SH-SY5Y (cell line): ENCODE data around the gene SMS.

Source experiments
- GATA2 ChIP-seq: IDR thresholded peaks from 2 replicates; pipeline ENCODE4 v1.6.1; 2011; ENCODE audit warnings: mild to moderate bottlenecking, low read depth, low read length
- GATA3 ChIP-seq: IDR thresholded peaks from 2 replicates; pipeline ENCODE4 v1.6.1; 2011; ENCODE audit warnings: low read depth, mild to moderate bottlenecking, low read length, moderate library complexity

Gene SMS

GRCh38 chrX:21962361-21962760, 21.9 kb downstream of the SMS start:
- TF ChIP-seq GATA3, result no peak
- TF ChIP-seq GATA2, result no peak

GRCh38 chrX:21963269-21963668, 22.8 kb downstream of the SMS start:
- TF ChIP-seq GATA2 (no peak), GATA3 (no peak)

GRCh38 chrX:21963731-21964405, 23.4 kb downstream of the SMS start:
- TF ChIP-seq GATA2 (no peak), GATA3 (no peak)

DNA sequence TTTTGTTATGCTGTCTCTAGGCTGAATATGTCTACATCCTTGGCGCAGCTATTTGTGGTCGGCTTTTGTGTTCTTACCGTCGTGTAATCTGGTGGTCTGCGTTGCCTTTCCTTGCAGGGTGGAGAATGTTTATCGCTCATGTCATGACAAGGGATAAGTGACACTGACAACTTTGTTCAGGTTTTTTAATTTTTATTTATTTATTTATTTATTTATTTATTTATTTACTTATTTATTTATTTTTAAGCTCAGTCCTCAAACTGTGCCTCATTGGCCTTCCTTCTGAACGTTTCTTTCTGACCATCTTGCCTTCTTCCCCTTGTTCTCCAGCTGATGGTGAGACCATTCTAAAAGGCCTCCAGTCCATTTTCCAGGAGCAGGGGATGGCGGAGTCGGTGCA, 26.4 kb downstream of the SMS start:
- TF ChIP-seq GATA2 (no peak), GATA3 (no peak)

- TF ChIP-seq GATA2 (no peak), GATA3 (no peak)
These were observed 27.8 kb downstream of the SMS start for GRCh38 chrX:21968333-21968732.

DNA sequence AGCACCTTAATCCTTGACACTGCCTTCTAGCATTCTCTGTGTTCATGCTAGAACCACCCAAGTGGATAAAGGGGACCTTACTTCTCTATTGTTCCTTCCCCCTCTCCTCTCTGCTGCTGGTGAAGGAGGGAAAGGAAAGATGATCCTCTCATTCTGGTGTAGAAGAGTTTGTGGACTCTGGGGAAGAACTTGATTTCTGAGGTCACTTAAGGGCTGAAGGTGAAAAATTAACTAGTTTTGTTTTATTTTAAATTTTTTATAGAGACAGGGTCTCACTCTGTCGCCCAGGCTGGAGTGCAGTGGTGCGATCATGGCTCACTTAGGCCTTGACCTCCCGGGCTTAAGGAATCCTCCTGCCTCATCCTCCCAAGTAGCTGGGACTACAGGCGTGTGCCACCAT, 29.8 kb downstream of the SMS start:
- no peak for TF ChIP-seq GATA3
- no peak for TF ChIP-seq GATA2

- no peak for TF ChIP-seq GATA2
- TF ChIP-seq GATA3, result no peak
These were observed 31.5 kb downstream of the SMS start for GRCh38 chrX:21972046-21972445.

DNA sequence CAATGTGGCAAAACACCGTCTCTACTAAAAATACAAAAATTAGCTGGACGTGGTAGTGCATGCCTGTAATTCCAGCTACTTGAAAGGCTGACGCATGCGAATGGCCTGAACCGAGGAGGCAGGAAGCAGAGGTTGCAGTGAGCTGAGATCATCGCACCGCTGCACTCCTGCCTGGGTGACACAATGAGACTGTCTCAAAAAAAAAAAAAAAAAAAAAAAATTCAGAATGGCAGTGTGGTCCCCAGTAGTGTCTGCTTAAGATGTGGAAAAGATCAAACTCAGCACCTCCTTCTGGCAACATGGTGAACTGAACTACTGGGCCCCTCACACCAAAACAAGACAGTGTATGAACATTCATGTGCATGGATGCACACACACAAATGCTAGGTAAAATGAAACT, 32.2 kb downstream of the SMS start:
- TF ChIP-seq GATA3, result no peak
- TF ChIP-seq GATA2, result no peak

DNA sequence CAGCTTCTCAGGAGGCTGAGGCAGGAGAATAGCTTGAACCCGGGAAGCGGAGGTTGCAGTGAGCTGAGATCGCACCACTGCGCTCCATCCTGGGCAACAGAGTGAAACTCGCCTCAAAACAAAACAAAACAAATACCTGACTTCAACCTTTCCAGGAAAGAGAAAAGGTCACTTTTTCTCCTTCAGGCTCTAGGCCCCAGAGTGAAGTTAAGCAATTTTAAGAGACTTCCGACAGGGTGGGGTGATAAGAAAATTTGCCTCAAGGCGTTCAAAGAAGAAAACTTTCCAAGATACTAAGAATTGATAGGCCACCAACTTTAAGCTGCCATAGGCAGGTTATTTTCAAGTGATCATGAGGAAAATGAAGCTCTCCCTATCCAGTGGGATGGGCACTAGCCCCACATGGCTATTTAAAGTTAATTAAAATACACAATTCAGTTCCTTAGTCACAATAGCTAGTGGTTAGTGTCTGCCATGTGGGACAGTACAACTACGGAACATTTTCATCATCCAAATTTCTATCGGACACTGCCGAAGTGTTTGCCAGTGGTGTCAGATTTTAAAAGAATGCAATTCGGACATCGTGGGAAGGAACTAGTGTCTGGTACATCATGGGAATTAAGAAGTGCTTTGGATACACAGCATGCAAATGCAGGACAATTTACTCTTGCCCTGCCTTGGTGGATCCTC, 33.0 kb downstream of the SMS start:
- TF ChIP-seq GATA3 (no peak), GATA2 (no peak)

DNA sequence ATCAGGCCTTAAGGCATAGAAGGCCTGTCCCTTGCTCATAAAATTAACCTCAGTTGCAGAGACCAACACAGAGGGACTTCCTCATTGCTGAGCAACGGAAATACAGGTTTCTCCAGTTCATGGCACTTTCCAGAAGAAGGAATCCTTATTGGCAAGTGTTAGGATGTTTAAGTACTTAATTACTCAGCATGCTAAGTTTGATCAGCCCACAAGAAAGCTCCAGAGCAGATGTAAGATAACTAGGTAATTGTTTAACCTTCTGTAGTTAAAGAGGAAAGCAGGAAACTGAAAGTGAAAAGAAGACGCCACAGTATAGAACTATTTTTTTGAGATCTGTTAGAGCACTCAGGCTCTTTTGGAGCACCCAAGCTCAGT, 33.5 kb downstream of the SMS start:
- no peak for TF ChIP-seq GATA2
- TF ChIP-seq GATA3, result no peak

DNA sequence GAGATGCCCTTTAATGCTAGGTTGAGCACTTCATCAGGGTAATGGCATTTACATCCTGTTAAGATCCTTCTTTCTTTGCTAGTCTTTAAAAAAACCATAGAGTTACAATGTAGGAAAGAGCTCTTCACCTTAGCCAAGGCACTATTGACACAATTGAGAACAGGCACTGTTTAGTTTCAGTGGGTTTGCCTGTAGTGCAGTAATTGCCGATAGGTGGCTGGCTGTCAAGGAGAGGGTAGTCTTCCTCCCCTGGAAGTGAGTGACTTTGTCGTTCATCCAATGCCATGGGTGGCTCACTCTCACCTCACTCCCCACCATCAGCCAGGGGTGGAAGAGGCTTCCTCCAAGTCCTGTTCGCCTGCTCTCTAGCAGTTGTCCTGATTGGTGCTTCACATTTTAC, 34.7 kb downstream of the SMS start:
- no peak for TF ChIP-seq GATA2
- no peak for TF ChIP-seq GATA3

DNA sequence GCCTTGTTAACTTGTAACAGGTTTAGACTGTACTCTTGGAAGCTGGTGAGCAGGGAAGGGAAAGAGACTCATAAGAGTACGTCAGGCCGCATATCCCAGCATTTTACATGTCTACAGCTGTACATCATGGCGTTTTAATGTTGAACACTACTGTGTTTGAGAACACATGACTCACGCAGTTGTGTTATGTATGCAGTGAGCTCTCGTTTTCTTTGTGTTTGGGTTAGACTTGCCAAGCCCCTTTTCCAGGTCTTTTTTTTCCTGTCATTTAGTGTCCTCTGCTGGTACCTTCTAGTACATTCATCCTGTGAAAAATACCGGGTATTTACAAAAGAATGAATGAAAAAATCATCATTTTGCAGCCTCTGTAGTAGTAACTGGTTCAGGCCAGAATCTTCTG, 35.3 kb downstream of the SMS start:
- TF ChIP-seq GATA2 (no peak), GATA3 (no peak)

- TF ChIP-seq GATA2 (no peak), GATA3 (no peak)
These were observed 37.8 kb downstream of the SMS start for GRCh38 chrX:21978346-21978745.

- TF ChIP-seq GATA2, result no peak
- TF ChIP-seq GATA3, result no peak
These were observed 41.8 kb downstream of the SMS start for GRCh38 chrX:21982311-21982710.

DNA sequence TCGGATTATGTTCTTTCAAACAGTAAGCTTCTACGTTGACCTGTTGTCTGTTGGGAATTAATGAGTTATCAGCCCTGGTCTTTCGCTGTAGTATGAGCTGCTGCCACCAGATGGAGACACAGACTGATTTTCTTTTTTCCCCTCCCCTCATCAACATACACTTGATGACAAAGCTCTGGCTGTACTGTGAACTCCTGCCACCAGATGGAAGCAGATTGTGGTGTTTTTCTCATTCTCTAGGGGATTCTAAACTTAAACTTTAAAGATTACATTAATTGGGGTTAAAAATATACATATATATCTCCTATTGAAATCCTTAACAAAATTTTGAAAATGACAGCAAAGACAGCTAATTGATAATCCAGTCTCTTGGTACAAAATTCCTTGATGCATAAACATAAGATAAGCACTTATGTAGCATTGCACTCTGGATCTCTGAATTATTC, 44.8 kb downstream of the SMS start:
- TF ChIP-seq GATA2 (no peak), GATA3 (no peak)
